GM12872 (cell line): ENCODE results near the gene C6orf52.

ENCODE experiments used
- TF ChIP-seq, protein P1 (sequence below): IDR thresholded peaks from 3 replicates; pipeline ENCODE4 v1.5.1; 2011; ENCODE audit warnings: low read depth, mild to moderate bottlenecking, low read length, moderate library complexity; ENCODE audit not compliant: insufficient read depth

Gene C6orf52

GRCh38 chr6:10626154-10626741, 68.2 kb downstream of the C6orf52 start:
- TF ChIP-seq, protein P1, sequence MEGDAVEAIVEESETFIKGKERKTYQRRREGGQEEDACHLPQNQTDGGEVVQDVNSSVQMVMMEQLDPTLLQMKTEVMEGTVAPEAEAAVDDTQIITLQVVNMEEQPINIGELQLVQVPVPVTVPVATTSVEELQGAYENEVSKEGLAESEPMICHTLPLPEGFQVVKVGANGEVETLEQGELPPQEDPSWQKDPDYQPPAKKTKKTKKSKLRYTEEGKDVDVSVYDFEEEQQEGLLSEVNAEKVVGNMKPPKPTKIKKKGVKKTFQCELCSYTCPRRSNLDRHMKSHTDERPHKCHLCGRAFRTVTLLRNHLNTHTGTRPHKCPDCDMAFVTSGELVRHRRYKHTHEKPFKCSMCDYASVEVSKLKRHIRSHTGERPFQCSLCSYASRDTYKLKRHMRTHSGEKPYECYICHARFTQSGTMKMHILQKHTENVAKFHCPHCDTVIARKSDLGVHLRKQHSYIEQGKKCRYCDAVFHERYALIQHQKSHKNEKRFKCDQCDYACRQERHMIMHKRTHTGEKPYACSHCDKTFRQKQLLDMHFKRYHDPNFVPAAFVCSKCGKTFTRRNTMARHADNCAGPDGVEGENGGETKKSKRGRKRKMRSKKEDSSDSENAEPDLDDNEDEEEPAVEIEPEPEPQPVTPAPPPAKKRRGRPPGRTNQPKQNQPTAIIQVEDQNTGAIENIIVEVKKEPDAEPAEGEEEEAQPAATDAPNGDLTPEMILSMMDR, result no peak

GRCh38 chr6:10624836-10625235, 69.6 kb downstream of the C6orf52 start:
- TF ChIP-seq, protein P1, result no peak

- TF ChIP-seq, protein P1, result no peak
These were observed 72.6 kb downstream of the C6orf52 start for GRCh38 chr6:10621847-10622246.
